ENCODE measurements around the gene HTR1A.

DNA sequence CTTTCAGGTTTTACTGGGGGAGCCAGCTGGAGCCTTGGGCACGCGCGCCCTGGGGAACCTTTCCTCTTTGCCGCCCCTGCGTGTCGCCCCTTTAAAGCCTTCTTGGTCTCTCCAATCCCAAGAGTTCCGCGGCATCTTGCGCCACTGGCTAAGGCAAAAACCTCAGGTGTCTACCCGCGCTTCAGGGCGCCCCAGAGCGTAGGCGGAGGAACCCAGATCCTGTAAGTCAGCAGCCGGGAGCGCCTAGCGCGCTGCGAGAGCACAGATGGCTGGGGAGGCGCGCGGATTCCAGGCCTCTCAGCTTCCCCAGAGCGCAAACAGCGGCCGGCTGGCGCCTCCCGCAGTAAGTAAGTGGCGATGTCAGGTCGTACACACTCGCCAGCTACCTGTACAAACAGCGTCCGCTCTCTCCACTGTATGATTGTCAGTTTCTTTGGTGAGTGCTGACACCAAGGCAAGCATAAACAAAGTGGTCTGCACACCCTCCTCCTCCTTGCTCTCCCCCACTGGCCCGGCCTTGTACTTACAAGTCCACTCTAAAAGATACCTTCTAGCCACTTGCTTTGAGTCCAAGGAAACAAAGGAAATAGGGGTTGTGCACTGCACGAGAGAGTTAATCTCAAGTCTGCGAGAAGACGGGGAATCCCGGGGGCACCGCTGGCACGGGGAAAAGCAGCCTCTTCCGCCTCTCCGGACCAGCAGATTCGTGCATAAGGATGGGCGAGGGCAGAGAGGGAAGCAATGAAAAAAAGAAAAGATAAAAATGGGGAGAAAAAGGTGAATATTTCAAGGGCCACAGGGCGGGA lies 2.9 kb downstream of the HTR1A start:
- TF ChIP-seq POLR2A (IDR thresholded peaks at IDR 0.05), result no peak
- peak in 2 of 3 donors; percentile 20 to 33 for TF ChIP-seq CTCF (IDR thresholded peaks at IDR 0.05)
- TF ChIP-seq EP300 (IDR thresholded peaks at IDR 0.05), result no peak

Measured in ovary (tissue), 3 donors.